SU-DHL-6 (cell line): ENCODE results near the gene HIF3A.
"Not testable (repeated sequence)": the region's sequence is repeated elsewhere in the genome, so short reads cannot be mapped to it uniquely, and the experiment has no call there.

Source experiments
- CTCF ChIP-seq: fragments of 200-600 bp; sonication (generic); IDR thresholded peaks from one replicate; pipeline ENCODE4 v1.5.1; 2017; ENCODE audit warnings: antibody characterized with exemption, mild to moderate bottlenecking, low read length, moderate library complexity; ENCODE audit not compliant: insufficient read depth, poor library complexity, severe bottlenecking
- EZH2phosphoT487 ChIP-seq: fragments of 200-600 bp; sonication (generic), shearing (Covaris generic); conservative IDR thresholded peaks from 2 replicates; pipeline ENCODE4 v1.6.1; 2018; ENCODE audit warnings: mild to moderate bottlenecking, antibody characterized with exemption, low read length, moderate library complexity, mixed read lengths

DNA sequence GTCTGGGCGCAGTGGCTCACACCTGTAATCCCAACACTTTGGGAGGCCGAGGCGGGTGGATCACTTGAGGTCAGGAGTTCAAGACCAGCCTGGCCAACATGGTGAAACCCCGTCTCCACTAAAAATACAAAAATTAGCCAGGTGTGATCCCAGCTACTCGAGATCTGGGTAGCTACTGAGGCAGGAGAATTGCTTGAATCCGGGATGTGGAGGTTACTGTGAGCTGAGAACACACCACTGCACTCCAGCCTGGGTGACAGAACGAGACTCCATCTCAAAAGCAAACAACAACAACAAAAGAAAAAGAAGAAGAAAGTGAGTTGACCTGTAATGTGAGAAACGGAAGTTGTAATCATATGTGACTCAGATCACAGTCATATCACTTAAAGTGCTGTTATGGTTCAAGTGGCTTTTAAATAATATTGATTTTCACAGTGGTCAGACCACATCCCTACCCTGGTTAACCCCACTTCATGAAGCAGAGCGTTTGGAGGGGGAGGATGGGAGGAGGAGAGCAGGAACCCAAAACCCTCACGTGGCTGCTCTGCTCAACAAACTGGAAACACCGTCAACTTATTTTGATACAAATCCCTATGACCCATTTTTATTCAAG is 34.1 kb upstream of the HIF3A start:
- not testable (repeated sequence) for TF ChIP-seq CTCF, EZH2phosphoT487
